PC-3 (cell line): Measurements from ENCODE around the gene ORMDL2. TPM values are rescaled to one million over a fixed set of nuclear protein-coding genes. Genes with fewer than 3 reads are reported as not detected.

Source experiments
- ATAC-seq: fragments of 200-7000 bp; cut with Tn5 transposase; 2 replicates; pipeline ENCODE4 v1.9.1; 2020; ENCODE audit warnings: mild to moderate bottlenecking, moderate library complexity
- BruUV-seq: library from RNA; stranded (reverse); fragments of 400-500 nt; replicated peaks from 2 replicates; lab custom pipeline; 2021; lab: Mats Ljungman, UMichigan
- CTCF ChIA-PET: fragments of 300-600 bp; sonication (Branson Sonifier 250); formaldehyde crosslinking; loops from one replicate; lab custom pipeline; 2022; ENCODE audit warnings: antibody characterized with exemption; lab: Charles Lee
- POLR2A ChIA-PET: fragments of 300-600 bp; sonication (Branson Sonifier 250); formaldehyde crosslinking; loops from one replicate; lab custom pipeline; 2022; ENCODE audit warnings: antibody characterized with exemption; ENCODE audit not compliant: unreplicated experiment; lab: Charles Lee
- DNase-seq: peaks from one replicate; pipeline ENCODE4 v3.0.0-alpha.2; 2015
- H2AFZ ChIP-seq: fragments of 300-600 bp; sonication (generic); 2 replicates; pipeline ENCODE4 v1.6.0; 2016; ENCODE audit warnings: antibody characterized with exemption, low read length
- H3F3A ChIP-seq: fragments of 300-600 bp; sonication (generic); one replicate; pipeline ENCODE4 v1.6.0; 2017; ENCODE audit warnings: antibody characterized with exemption, low read length, control low read depth, mild to moderate bottlenecking; ENCODE audit not compliant: unreplicated experiment
- H3K27ac ChIP-seq: fragments of 300-600 bp; sonication (generic); 2 replicates; pipeline ENCODE4 v1.5.1; 2016; ENCODE audit warnings: mild to moderate bottlenecking, low read length
- H3K27me3 ChIP-seq: fragments of 300-600 bp; sonication (generic); 2 replicates; pipeline ENCODE4 v1.6.1; 2016; ENCODE audit warnings: low read length, mixed read lengths
- H3K36me3 ChIP-seq: fragments of 300-600 bp; sonication (generic); 2 replicates; pipeline ENCODE4 v1.6.1; 2016; ENCODE audit warnings: low read depth, mixed run types, low read length, mixed read lengths
- H3K4me1 ChIP-seq: fragments of 300-600 bp; sonication (generic); 2 replicates; pipeline ENCODE4 v1.5.1; 2016; ENCODE audit warnings: low read length; ENCODE audit not compliant: insufficient read depth
- H3K4me2 ChIP-seq: fragments of 300-600 bp; sonication (generic); 2 replicates; pipeline ENCODE4 v1.6.0; 2016; ENCODE audit warnings: low read length
- H3K4me3 ChIP-seq: fragments of 300-600 bp; sonication (generic); 2 replicates; pipeline ENCODE4 v1.5.1; 2016; ENCODE audit warnings: mild to moderate bottlenecking, low read length, mixed read lengths
- H3K79me2 ChIP-seq: fragments of 300-600 bp; sonication (generic); 2 replicates; pipeline ENCODE4 v1.6.1; 2017; ENCODE audit warnings: low read length, mixed read lengths
- H3K9ac ChIP-seq: fragments of 300-600 bp; sonication (generic); 2 replicates; pipeline ENCODE4 v1.6.0; 2016; ENCODE audit warnings: mild to moderate bottlenecking, low read length
- H3K9me2 ChIP-seq: fragments of 300-600 bp; sonication (generic); replicated peaks from 2 replicates; pipeline ENCODE4 v1.6.1; 2016; ENCODE audit warnings: mixed run types, low read length, mixed read lengths
- H3K9me3 ChIP-seq: fragments of 300-600 bp; sonication (generic); 2 replicates; pipeline ENCODE4 v1.6.1; 2016; ENCODE audit warnings: low read length, mixed read lengths
- H4K20me1 ChIP-seq: fragments of 300-600 bp; sonication (generic); 2 replicates; pipeline ENCODE4 v1.6.1; 2016; ENCODE audit warnings: low read length, mixed read lengths
- EZH2 ChIP-seq: fragments of 300-600 bp; sonication (generic); IDR thresholded peaks from one replicate; pipeline ENCODE4 v1.6.1; 2017; ENCODE audit warnings: antibody characterized with exemption, mild to moderate bottlenecking, low read length; ENCODE audit not compliant: unreplicated experiment
- EZH2phosphoT487 ChIP-seq: fragments of 300-600 bp; sonication (generic); IDR thresholded peaks from 2 replicates; pipeline ENCODE4 v1.6.1; 2018; ENCODE audit warnings: mild to moderate bottlenecking, antibody characterized with exemption, low read length, borderline replicate concordance
- intact Hi-C: fragments of 100-400 bp; cut with micrococcal nuclease; formaldehyde crosslinking; loops from 2 replicates; pipeline ENCODE4 v1.9.0; 2023
- total RNA-seq: library from RNA; depleted of rRNA; stranded (reverse); fragments of >200 nt; gene quantifications from 2 replicates; pipeline ENCODE4 v1.2.3, GENCODE V29; 2014
- TF ChIP-seq, protein P1 (sequence below): fragments of 300-600 bp; sonication (generic); conservative IDR thresholded peaks from 2 replicates; pipeline ENCODE4 v1.5.1; 2017; ENCODE audit warnings: antibody characterized with exemption, low read depth, mild to moderate bottlenecking, low read length

The ORMDL2 gene
- total RNA-seq, 1 experiment from 2014 or later = 19.2 TPM

GRCh38 chr12:55838361-55838760 lies 20.5 kb downstream of the ORMDL2 start:
- Histone ChIP-seq H3K36me3 (no peaks in the 10 kb centered on the region), H3K27me3 (no peaks in the 10 kb centered on the region), H3F3A (no peaks in the 10 kb centered on the region), H2AFZ (no peak overlapping the region), H3K9ac (no peak overlapping the region), H3K4me2 (no peak overlapping the region), H3K4me3 (no peak overlapping the region), H3K9me2 (no peaks in the 10 kb centered on the region), H3K4me1 (peaks cover 9% of the 10 kb centered on the region), H3K79me2 (no peaks in the 10 kb centered on the region), H4K20me1 (no peaks in the 10 kb centered on the region), H3K9me3 (no peaks in the 10 kb centered on the region), H3K27ac (no peak overlapping the region)
- ATAC-seq (no peak), DNase-seq (no peak)
- intact Hi-C loops = no loop called here
- ChIA-PET POLR2A (no interaction called here), CTCF (interaction anchor here (0.7 kb wide), 1 partner anchor 102 kb away, joined by 12 read pairs; no protein-coding TSS in a partner anchor)
- TF ChIP-seq EZH2 = no peak
- TF ChIP-seq, protein P1, sequence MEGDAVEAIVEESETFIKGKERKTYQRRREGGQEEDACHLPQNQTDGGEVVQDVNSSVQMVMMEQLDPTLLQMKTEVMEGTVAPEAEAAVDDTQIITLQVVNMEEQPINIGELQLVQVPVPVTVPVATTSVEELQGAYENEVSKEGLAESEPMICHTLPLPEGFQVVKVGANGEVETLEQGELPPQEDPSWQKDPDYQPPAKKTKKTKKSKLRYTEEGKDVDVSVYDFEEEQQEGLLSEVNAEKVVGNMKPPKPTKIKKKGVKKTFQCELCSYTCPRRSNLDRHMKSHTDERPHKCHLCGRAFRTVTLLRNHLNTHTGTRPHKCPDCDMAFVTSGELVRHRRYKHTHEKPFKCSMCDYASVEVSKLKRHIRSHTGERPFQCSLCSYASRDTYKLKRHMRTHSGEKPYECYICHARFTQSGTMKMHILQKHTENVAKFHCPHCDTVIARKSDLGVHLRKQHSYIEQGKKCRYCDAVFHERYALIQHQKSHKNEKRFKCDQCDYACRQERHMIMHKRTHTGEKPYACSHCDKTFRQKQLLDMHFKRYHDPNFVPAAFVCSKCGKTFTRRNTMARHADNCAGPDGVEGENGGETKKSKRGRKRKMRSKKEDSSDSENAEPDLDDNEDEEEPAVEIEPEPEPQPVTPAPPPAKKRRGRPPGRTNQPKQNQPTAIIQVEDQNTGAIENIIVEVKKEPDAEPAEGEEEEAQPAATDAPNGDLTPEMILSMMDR = no peak
- TF ChIP-seq EZH2phosphoT487 = no peak
- no TSS peak for BruUV-seq

GRCh38 chr12:55839345-55840140 lies 21.7 kb downstream of the ORMDL2 start:
- H3K4me1 ChIP-seq = peaks cover 9% of the 10 kb centered on the region
- H2AFZ ChIP-seq = no peak overlapping the region
- H3K4me2 ChIP-seq = no peak overlapping the region
- H4K20me1 ChIP-seq = no peaks in the 10 kb centered on the region
- H3K9ac ChIP-seq = no peak overlapping the region
- no peaks in the 10 kb centered on the region for H3K9me3 ChIP-seq
- intact Hi-C loops = no loop called here
- H3K36me3 ChIP-seq = no peaks in the 10 kb centered on the region
- CTCF ChIA-PET = no interaction called here
- no TSS peak for BruUV-seq
- H3K4me3 ChIP-seq = no peak overlapping the region
- ATAC-seq (peak; percentile 24; the same call in 1 of the 2 replicates), DNase-seq (peak; percentile 35)
- no peak for TF ChIP-seq EZH2
- no peak for TF ChIP-seq EZH2phosphoT487
- TF ChIP-seq, protein P1 = no peak
- no peaks in the 10 kb centered on the region for H3K9me2 ChIP-seq
- POLR2A ChIA-PET = no interaction called here
- no peaks in the 10 kb centered on the region for H3K79me2 ChIP-seq
- no peaks in the 10 kb centered on the region for H3K27me3 ChIP-seq
- no peak overlapping the region for H3K27ac ChIP-seq
- H3F3A ChIP-seq = no peaks in the 10 kb centered on the region

- Histone ChIP-seq H3K79me2 (no peaks in the 10 kb centered on the region), H3K4me1 (peaks cover 9% of the 10 kb centered on the region), H3K4me3 (no peak overlapping the region), H3K9me3 (no peaks in the 10 kb centered on the region), H4K20me1 (no peaks in the 10 kb centered on the region), H3K36me3 (no peaks in the 10 kb centered on the region), H2AFZ (no peak overlapping the region), H3K4me2 (no peak overlapping the region), H3F3A (no peaks in the 10 kb centered on the region), H3K27ac (no peak overlapping the region), H3K9me2 (no peaks in the 10 kb centered on the region), H3K27me3 (no peaks in the 10 kb centered on the region), H3K9ac (no peak overlapping the region)
- TF ChIP-seq EZH2 = no peak
- TF ChIP-seq EZH2phosphoT487 = no peak
- TF ChIP-seq, protein P1 = no peak
- intact Hi-C loops = no loop called here
- CTCF ChIA-PET = no interaction called here
- ATAC-seq = no peak
- POLR2A ChIA-PET = no interaction called here
- no TSS peak for BruUV-seq
- DNase-seq = no peak
Measured at GRCh38 chr12:55840581-55841351, 22.9 kb downstream of the ORMDL2 start.
